ENCODE data around the gene KIF1A. TPM values are rescaled to one million over a fixed set of nuclear protein-coding genes. Genes with fewer than 3 reads are reported as not detected.
"Not testable (repeated sequence)": the region's sequence is repeated elsewhere in the genome, so short reads cannot be mapped to it uniquely, and the experiment has no call there.

The KIF1A gene
- total and polyA plus RNA-seq, 5 donors from 2014 or later = not detected

DNA sequence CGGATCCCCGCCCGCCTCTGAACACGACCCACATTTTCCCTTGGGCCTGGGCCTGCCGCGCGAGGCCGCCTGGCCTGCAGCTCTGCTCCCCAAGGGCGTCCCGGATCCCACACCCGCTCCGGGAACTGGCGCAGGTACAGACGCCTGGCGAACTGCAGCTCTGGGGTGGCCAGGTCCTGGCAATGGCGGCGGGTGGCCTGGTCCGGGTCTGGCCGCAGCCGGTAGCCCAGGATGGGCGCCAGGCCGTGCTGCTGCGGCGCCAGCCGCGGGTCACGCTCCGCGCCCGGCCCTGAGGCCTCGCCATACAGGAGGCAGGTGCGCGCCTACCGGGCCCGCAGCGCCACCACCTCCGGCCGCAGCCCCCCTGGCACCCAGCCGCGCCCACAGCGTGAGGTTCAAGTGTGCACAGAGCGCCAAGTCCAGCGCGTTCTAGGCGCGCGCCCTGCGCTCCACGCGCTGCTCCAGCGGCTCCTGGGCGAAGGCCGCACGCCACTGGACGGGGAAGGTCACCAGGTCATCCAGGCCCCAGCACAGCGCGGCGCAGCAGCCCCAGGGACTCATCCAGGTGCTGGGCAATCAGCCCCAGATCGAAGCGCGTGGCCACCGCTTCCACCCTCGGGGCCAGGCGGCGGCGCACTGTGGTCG is 118.8 kb downstream of the KIF1A start:
- Mint-ChIP-seq H3K27ac (no peak overlapping the region), H3K27me3 (peaks cover 10% of the 10 kb centered on the region), H3K9me3 (no peaks in the 10 kb centered on the region), H3K4me3 (no peak overlapping the region), H3K4me1 (peaks cover 0 to 12% (median 6%) of the 10 kb centered on the region in 4 donors), H3K36me3 (no peaks in the 10 kb centered on the region)
- Histone ChIP-seq H3K4me1 (ENCODE audit: control insufficient read depth, insufficient read depth, low read length, poor library complexity, severe bottlenecking) (peaks cover 3% of the 10 kb centered on the region), H3K36me3 (ENCODE audit: control insufficient read depth, insufficient read depth, low read length) (no peaks in the 10 kb centered on the region), H3K4me3 (ENCODE audit: low read depth, low read length) (no peak overlapping the region), H3K27ac (ENCODE audit: insufficient read depth, low read length, poor library complexity, severe bottlenecking) (no peak overlapping the region), H3K27me3 (ENCODE audit: control insufficient read depth, insufficient read depth, low read length) (peaks cover 4% of the 10 kb centered on the region), H3K9me3 (ENCODE audit: control insufficient read depth in 2 of 2, low read length in 2 of 2) (no peaks in the 10 kb centered on the region)
- ATAC-seq (ENCODE audit: low read depth in 2 of 2) (no peak), DNase-seq (no peak)

DNA sequence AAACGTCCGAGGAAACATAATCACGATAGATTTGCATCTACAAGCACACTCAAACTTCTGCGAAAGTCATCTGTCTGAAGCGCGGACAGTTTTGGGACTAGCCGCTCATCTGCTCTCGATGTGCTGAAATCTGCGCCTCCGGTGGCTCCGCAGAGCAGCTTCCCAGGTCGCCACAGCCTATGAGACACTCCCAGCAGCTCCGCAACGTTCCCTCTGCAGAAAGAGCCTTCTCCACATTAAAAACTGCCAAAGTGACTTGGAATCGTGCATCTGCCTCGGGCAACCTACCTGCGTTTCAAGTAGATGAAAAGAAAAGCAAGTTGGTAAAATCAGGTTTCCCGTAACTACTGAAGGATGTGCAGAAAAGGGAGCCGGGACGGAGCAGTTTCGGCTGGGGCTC is 119.4 kb downstream of the KIF1A start:
- H3K27ac Mint-ChIP-seq; H3K36me3 ChIP-seq (ENCODE audit: control insufficient read depth, insufficient read depth, low read length); H3K4me1 ChIP-seq (ENCODE audit: control insufficient read depth, insufficient read depth, low read length, poor library complexity, severe bottlenecking); H3K36me3 Mint-ChIP-seq; ATAC-seq (ENCODE audit: low read depth in 2 of 2); H3K9me3 ChIP-seq (ENCODE audit: control insufficient read depth in 2 of 2, low read length in 2 of 2); H3K4me3 Mint-ChIP-seq; H3K4me3 ChIP-seq (ENCODE audit: low read depth, low read length); DNase-seq; H3K9me3 Mint-ChIP-seq; H3K27me3 ChIP-seq (ENCODE audit: control insufficient read depth, insufficient read depth, low read length); H3K27ac ChIP-seq (ENCODE audit: insufficient read depth, low read length, poor library complexity, severe bottlenecking): not testable (repeated sequence)
- Mint-ChIP-seq H3K27me3 (peaks cover 10% of the 10 kb centered on the region), H3K4me1 (peaks cover 0 to 12% (median 6%) of the 10 kb centered on the region in 4 donors)

DNA sequence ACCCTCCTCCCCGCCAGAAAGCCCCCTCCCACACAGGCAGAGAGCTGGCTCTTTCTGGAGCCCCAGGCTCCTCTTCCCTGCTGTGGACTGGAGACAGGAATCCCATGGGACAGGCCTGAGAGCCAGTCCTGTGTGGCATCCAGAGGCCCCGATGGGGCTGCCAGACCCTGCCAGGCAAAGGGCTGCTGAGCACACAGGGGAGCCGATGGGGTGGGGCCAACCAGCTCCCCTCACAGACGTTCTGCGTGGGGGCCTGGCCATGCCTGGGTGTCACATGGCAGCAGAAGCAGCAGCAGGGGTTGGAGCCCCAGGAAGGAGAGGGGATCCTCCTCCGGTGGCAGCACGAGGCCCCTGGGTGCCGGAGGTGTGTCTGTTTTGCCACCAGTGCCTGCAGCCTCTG is 120.2 kb downstream of the KIF1A start:
- H3K4me1 Mint-ChIP-seq; H3K9me3 Mint-ChIP-seq; H3K4me3 ChIP-seq (ENCODE audit: low read depth, low read length); H3K36me3 ChIP-seq (ENCODE audit: control insufficient read depth, insufficient read depth, low read length); DNase-seq; H3K27me3 Mint-ChIP-seq; H3K27ac ChIP-seq (ENCODE audit: insufficient read depth, low read length, poor library complexity, severe bottlenecking); H3K4me3 Mint-ChIP-seq; H3K36me3 Mint-ChIP-seq; H3K9me3 ChIP-seq (ENCODE audit: control insufficient read depth in 2 of 2, low read length in 2 of 2); H3K27me3 ChIP-seq (ENCODE audit: control insufficient read depth, insufficient read depth, low read length); ATAC-seq (ENCODE audit: low read depth in 2 of 2); H3K27ac Mint-ChIP-seq; H3K4me1 ChIP-seq (ENCODE audit: control insufficient read depth, insufficient read depth, low read length, poor library complexity, severe bottlenecking): not testable (repeated sequence)

DNA sequence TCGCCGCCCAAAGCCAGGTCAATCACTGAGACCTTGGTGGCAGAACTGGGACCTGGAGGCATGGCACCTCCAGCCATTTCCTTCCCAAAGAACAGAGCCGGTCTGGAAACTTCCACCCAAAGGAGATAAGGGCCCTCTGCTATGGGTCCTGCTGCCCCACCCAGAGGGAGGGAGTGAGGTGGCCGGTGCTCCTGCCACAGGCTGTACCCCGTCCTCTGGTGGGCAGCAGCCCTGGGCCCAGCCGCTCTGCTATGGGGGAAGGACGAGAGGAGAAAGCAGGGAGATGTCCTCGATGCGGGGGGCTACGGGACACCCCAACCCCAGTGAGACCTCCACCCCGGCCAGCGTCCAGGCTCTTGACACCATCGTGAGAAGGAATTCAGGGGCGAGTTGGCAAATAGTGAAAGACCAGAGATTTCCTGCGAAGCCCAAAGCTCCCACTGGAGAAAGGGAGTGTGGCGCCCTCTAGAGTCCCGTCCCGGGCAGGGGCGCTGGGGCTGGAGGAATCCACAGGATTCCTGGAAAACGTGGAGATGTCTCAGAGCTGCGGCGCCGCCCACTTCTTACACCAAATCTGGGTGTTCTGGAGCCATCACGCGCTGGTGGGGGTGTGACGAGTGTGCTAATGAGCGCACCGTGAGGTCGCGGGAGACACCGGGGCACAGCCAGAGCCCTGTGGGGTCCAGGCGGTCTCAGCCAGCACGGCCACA is 121.0 kb downstream of the KIF1A start:
- not testable (repeated sequence) for H3K4me1 Mint-ChIP-seq; H3K4me3 ChIP-seq (ENCODE audit: low read depth, low read length); H3K27me3 Mint-ChIP-seq; H3K9me3 Mint-ChIP-seq; H3K4me1 ChIP-seq (ENCODE audit: control insufficient read depth, insufficient read depth, low read length, poor library complexity, severe bottlenecking); H3K4me3 Mint-ChIP-seq; H3K36me3 ChIP-seq (ENCODE audit: control insufficient read depth, insufficient read depth, low read length); H3K27ac Mint-ChIP-seq; H3K9me3 ChIP-seq (ENCODE audit: control insufficient read depth in 2 of 2, low read length in 2 of 2); H3K27me3 ChIP-seq (ENCODE audit: control insufficient read depth, insufficient read depth, low read length); H3K27ac ChIP-seq (ENCODE audit: insufficient read depth, low read length, poor library complexity, severe bottlenecking); DNase-seq; ATAC-seq (ENCODE audit: low read depth in 2 of 2); H3K36me3 Mint-ChIP-seq

DNA sequence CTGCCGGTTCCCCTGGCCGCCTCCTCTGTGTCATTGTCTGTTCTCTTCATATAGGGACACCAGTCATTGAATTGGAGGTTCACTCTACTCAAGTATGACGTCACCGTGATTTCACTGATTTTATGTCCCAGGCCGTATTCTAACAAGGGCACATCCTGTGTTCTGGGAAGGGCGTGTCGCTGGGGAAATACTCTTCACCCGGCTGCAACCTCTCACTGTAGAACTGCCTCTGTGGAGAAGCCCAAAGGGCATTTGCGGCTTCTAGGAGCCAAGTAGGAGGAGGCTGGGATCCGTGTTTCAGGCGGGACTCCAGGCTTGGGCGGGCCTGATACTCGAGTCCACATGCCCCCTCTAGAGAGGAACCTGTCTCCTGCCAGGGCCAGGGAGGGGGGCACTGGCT is 123.5 kb downstream of the KIF1A start:
- H3K27ac ChIP-seq (ENCODE audit: insufficient read depth, low read length, poor library complexity, severe bottlenecking); H3K9me3 ChIP-seq (ENCODE audit: control insufficient read depth in 2 of 2, low read length in 2 of 2); H3K27ac Mint-ChIP-seq; H3K4me3 ChIP-seq (ENCODE audit: low read depth, low read length); H3K36me3 Mint-ChIP-seq; H3K4me1 Mint-ChIP-seq; H3K9me3 Mint-ChIP-seq; H3K27me3 Mint-ChIP-seq; ATAC-seq (ENCODE audit: low read depth in 2 of 2); H3K4me1 ChIP-seq (ENCODE audit: control insufficient read depth, insufficient read depth, low read length, poor library complexity, severe bottlenecking); DNase-seq; H3K36me3 ChIP-seq (ENCODE audit: control insufficient read depth, insufficient read depth, low read length); H3K4me3 Mint-ChIP-seq; H3K27me3 ChIP-seq (ENCODE audit: control insufficient read depth, insufficient read depth, low read length): not testable (repeated sequence)

DNA sequence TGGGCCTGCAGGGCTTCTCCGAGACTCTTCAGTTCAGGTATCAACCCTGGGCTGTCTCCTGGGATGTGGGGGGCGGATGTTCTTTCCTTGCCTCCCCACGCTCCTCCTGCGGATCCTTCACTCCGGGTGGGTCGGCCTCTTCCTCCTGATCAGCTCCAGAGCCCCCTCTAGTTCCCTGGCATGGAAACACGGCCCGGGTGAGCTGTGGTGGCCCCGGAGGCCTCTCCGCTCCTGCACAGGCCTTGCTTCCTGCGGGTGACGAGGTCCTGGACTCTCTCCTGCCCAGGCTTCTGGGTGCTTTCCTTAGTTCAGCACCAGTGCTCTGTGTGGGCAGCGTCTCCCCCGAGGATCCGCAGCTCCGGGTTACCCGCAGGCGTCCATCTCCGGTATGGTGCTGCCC is 124.4 kb downstream of the KIF1A start:
- not testable (repeated sequence) for H3K9me3 Mint-ChIP-seq; ATAC-seq (ENCODE audit: low read depth in 2 of 2); H3K4me1 ChIP-seq (ENCODE audit: control insufficient read depth, insufficient read depth, low read length, poor library complexity, severe bottlenecking); DNase-seq; H3K27ac Mint-ChIP-seq; H3K27ac ChIP-seq (ENCODE audit: insufficient read depth, low read length, poor library complexity, severe bottlenecking); H3K36me3 Mint-ChIP-seq; H3K9me3 ChIP-seq (ENCODE audit: control insufficient read depth in 2 of 2, low read length in 2 of 2); H3K27me3 ChIP-seq (ENCODE audit: control insufficient read depth, insufficient read depth, low read length); H3K36me3 ChIP-seq (ENCODE audit: control insufficient read depth, insufficient read depth, low read length); H3K4me3 ChIP-seq (ENCODE audit: low read depth, low read length); H3K27me3 Mint-ChIP-seq; H3K4me1 Mint-ChIP-seq; H3K4me3 Mint-ChIP-seq

DNA sequence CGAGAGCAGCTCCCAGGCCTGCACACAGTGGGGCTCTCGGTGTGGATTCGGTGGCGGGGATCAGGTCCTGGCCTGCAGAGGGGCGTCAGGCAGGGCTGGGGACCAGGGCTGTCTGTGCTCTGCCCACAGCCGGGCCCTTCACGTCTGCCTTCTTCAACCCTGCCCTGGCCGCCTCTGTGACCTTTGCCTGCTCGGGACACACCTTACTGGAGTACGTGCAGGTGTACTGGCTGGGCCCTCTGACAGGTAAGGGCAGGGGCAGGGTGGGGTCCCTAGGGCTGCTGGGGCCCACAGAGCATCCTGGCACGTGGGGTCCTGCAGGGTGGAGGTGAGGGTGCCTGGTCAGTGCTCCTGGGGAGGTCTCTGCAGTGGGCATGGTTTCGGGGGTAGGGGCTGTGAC is 125.7 kb downstream of the KIF1A start:
- not testable (repeated sequence) for H3K4me3 ChIP-seq (ENCODE audit: low read depth, low read length); DNase-seq; H3K36me3 ChIP-seq (ENCODE audit: control insufficient read depth, insufficient read depth, low read length); H3K27me3 Mint-ChIP-seq; H3K27me3 ChIP-seq (ENCODE audit: control insufficient read depth, insufficient read depth, low read length); H3K9me3 ChIP-seq (ENCODE audit: control insufficient read depth in 2 of 2, low read length in 2 of 2); H3K4me1 ChIP-seq (ENCODE audit: control insufficient read depth, insufficient read depth, low read length, poor library complexity, severe bottlenecking); H3K9me3 Mint-ChIP-seq; H3K4me1 Mint-ChIP-seq; H3K4me3 Mint-ChIP-seq; H3K36me3 Mint-ChIP-seq; H3K27ac Mint-ChIP-seq; ATAC-seq (ENCODE audit: low read depth in 2 of 2); H3K27ac ChIP-seq (ENCODE audit: insufficient read depth, low read length, poor library complexity, severe bottlenecking)

Data from CD4-positive, CD25-positive, alpha-beta regulatory T cell (primary cell).